ENCODE results near the gene ALG1L2.
"Not testable (repeated sequence)": the region's sequence is repeated elsewhere in the genome, so short reads cannot be mapped to it uniquely, and the experiment has no call there.

The ALG1L2 gene

GRCh38 chr3:130140756-130141155 is 59.1 kb downstream of the ALG1L2 start:
- not testable (repeated sequence) for H3K27me3 Mint-ChIP-seq, H3K9me3 Mint-ChIP-seq, ATAC-seq, H3K4me1 Mint-ChIP-seq, H3K36me3 Mint-ChIP-seq, H3K27ac Mint-ChIP-seq, H3K4me3 Mint-ChIP-seq

GRCh38 chr3:130143648-130144327 is 62.2 kb downstream of the ALG1L2 start:
- H3K36me3 Mint-ChIP-seq, H3K27ac Mint-ChIP-seq: not testable (repeated sequence)

GRCh38 chr3:130144328-130144650 is 62.7 kb downstream of the ALG1L2 start:
- not testable (repeated sequence) for H3K36me3 Mint-ChIP-seq, H3K27me3 Mint-ChIP-seq, ATAC-seq, H3K4me1 Mint-ChIP-seq, H3K27ac Mint-ChIP-seq, H3K9me3 Mint-ChIP-seq, H3K4me3 Mint-ChIP-seq

More at GRCh38 chr3:130143648-130144327, 62.2 kb downstream of the ALG1L2 start:
- H3K4me3 Mint-ChIP-seq, H3K4me1 Mint-ChIP-seq, ATAC-seq, H3K27me3 Mint-ChIP-seq, H3K9me3 Mint-ChIP-seq: not testable (repeated sequence)

- not testable (repeated sequence) for H3K9me3 Mint-ChIP-seq, ATAC-seq, H3K36me3 Mint-ChIP-seq, H3K4me3 Mint-ChIP-seq, H3K27ac Mint-ChIP-seq, H3K4me1 Mint-ChIP-seq, H3K27me3 Mint-ChIP-seq
Observed at GRCh38 chr3:130145456-130145855, 63.8 kb downstream of the ALG1L2 start.

GRCh38 chr3:130146465-130146864 is 64.8 kb downstream of the ALG1L2 start:
- H3K4me1 Mint-ChIP-seq, ATAC-seq, H3K4me3 Mint-ChIP-seq, H3K27ac Mint-ChIP-seq, H3K9me3 Mint-ChIP-seq, H3K27me3 Mint-ChIP-seq: not testable (repeated sequence)
- H3K36me3 Mint-ChIP-seq: peaks cover 14% of the 10 kb centered on the region
